HepG2 (cell line): Measurements from ENCODE around the gene NCOA7. TPM values are rescaled to one million over a fixed set of nuclear protein-coding genes. Genes with fewer than 3 reads are reported as not detected.

Experiments
- CHCHD3 ChIP-seq: sonication (generic); formaldehyde crosslinking; IDR thresholded peaks from 2 replicates; pipeline ENCODE4 v1.8.0; 2022; ENCODE audit warnings: mild to moderate bottlenecking, missing genetic modification reagents, moderate library complexity
- HMG20A ChIP-seq: IDR thresholded peaks from 2 replicates; pipeline ENCODE4 v1.6.1; 2016; ENCODE audit warnings: borderline replicate concordance
- HMG20B ChIP-seq: conservative IDR thresholded peaks from 2 replicates; pipeline ENCODE4 v1.6.1; 2016; ENCODE audit warnings: missing genetic modification reagents, missing compliant biosample characterization
- JARID2 ChIP-seq: sonication (generic); formaldehyde crosslinking; IDR thresholded peaks from 2 replicates; pipeline ENCODE4 v1.8.1; 2023; ENCODE audit warnings: missing genetic modification reagents, inconsistent platforms; ENCODE audit not compliant: insufficient replicate concordance
- KDM4B ChIP-seq: sonication (generic); formaldehyde crosslinking; IDR thresholded peaks from 2 replicates; pipeline ENCODE4 v1.4.0; 2020; ENCODE audit warnings: missing genetic modification reagents
- MAFK ChIP-seq, 2 experiments: IDR thresholded peaks in 1 of 2; conservative IDR thresholded peaks in 1 of 2; 2 replicates each; pipeline ENCODE4 v1.6.1; 2011; ENCODE audit warnings: improper control_type of control experiment in 2 of 2, low read length in 2 of 2
- NCOR1 ChIP-seq: fragments of 200-600 bp; sonication (generic); IDR thresholded peaks from 2 replicates; pipeline ENCODE4 v1.7.0; 2017; ENCODE audit warnings: antibody characterized with exemption, low read length, borderline replicate concordance
- NFYC ChIP-seq: IDR thresholded peaks from 2 replicates; pipeline ENCODE4 v1.6.1; 2016; ENCODE audit warnings: missing genetic modification reagents, missing compliant biosample characterization
- PTBP1 ChIP-seq: fragments of 200-400 bp; formaldehyde crosslinking; IDR thresholded peaks from 2 replicates; pipeline ENCODE4 v1.6.1; 2018; ENCODE audit warnings: low read length, low read depth; ENCODE audit not compliant: poor library complexity, severe bottlenecking
- RCOR2 ChIP-seq: IDR thresholded peaks from 2 replicates; pipeline ENCODE4 v1.6.1; 2016; ENCODE audit warnings: missing biosample characterization, missing genetic modification reagents
- RFX3 ChIP-seq: IDR thresholded peaks from 2 replicates; pipeline ENCODE4 v1.6.1; 2016; ENCODE audit warnings: missing biosample characterization, missing genetic modification reagents
- SMAD3 ChIP-seq: sonication (generic); formaldehyde crosslinking; IDR thresholded peaks from 2 replicates; pipeline ENCODE4 v1.4.0; 2020; ENCODE audit warnings: missing genetic modification reagents
- TAF1 ChIP-seq: sonication (generic); formaldehyde crosslinking; IDR thresholded peaks from 2 replicates; pipeline ENCODE4 v1.4.0; 2020; ENCODE audit warnings: missing genetic modification reagents
- ZKSCAN8 ChIP-seq: IDR thresholded peaks from 2 replicates; pipeline ENCODE4 v1.6.1; 2016; ENCODE audit warnings: borderline replicate concordance, missing genetic modification reagents, missing compliant biosample characterization
- ZNF256 ChIP-seq: sonication (generic); formaldehyde crosslinking; conservative IDR thresholded peaks from 2 replicates; pipeline ENCODE4 v1.4.0; 2020; ENCODE audit warnings: missing genetic modification reagents
- ZNF264 ChIP-seq: sonication (generic); formaldehyde crosslinking; IDR thresholded peaks from 2 replicates; pipeline ENCODE4 v1.4.0; 2020; ENCODE audit warnings: missing genetic modification reagents
- ZNF343 ChIP-seq: sonication (generic); formaldehyde crosslinking; IDR thresholded peaks from 2 replicates; pipeline ENCODE4 v1.4.0; 2020; ENCODE audit warnings: mild to moderate bottlenecking, missing genetic modification reagents
- ZNF441 ChIP-seq: sonication (generic); formaldehyde crosslinking; IDR thresholded peaks from 2 replicates; pipeline ENCODE4 v1.7.0; 2021; ENCODE audit warnings: missing genetic modification reagents, borderline replicate concordance
- ZNF468 ChIP-seq: sonication (generic); formaldehyde crosslinking; IDR thresholded peaks from 2 replicates; pipeline ENCODE4 v1.8.0; 2022; ENCODE audit warnings: mild to moderate bottlenecking, moderate library complexity, missing genetic modification reagents
- polyA plus RNA-seq, 8 experiments: library from polyadenylated mRNA; depleted of rRNA in 3 of 8; stranded (reverse) in 7 of 8; unstranded in 1 of 8; fragments of >200 nt; fragmentation: Illumina TruSeq in 4 of 8; extraction: Trizol in 4 of 8; gene quantifications; 2 replicates each; pipeline versions ENCODE4 v1.2.1 to v1.2.3, GENCODE V29; 2011 to 2016; ENCODE audit warnings: low read depth in 4 of 8, missing spikeins in 1 of 8, mixed read lengths in 1 of 8; ENCODE audit not compliant: insufficient read depth in 1 of 8
- total RNA-seq, 5 experiments: library from RNA; depleted of rRNA; stranded (reverse); fragments of >200 nt; fragmentation: Illumina TruSeq; extraction: Trizol; gene quantifications; 2 replicates each; pipeline ENCODE4 v1.2.3, GENCODE V29; 2016; ENCODE audit warnings: low read depth in 1 of 5
- TF ChIP-seq, protein P1 (sequence below): sonication (generic); formaldehyde crosslinking; conservative IDR thresholded peaks from 2 replicates; pipeline ENCODE4 v1.5.0; 2020; ENCODE audit warnings: missing genetic modification reagents
- TF ChIP-seq, protein P2 (sequence below): sonication (generic); formaldehyde crosslinking; IDR thresholded peaks from 2 replicates; pipeline ENCODE4 v1.8.1; 2023; ENCODE audit warnings: missing genetic modification reagents, mild to moderate bottlenecking, borderline replicate concordance
- TF ChIP-seq, protein P3 (sequence below): sonication (generic); formaldehyde crosslinking; IDR thresholded peaks from 2 replicates; pipeline ENCODE4 v1.9.0; 2021; ENCODE audit warnings: missing genetic modification reagents, borderline replicate concordance
- TF ChIP-seq, protein P4 (sequence below): sonication (generic); formaldehyde crosslinking; IDR thresholded peaks from 2 replicates; pipeline ENCODE4 v1.4.0; 2020; ENCODE audit warnings: missing genetic modification reagents

NCOA7 gene
- total and polyA plus RNA-seq, 2 of the 13 experiments (the other 11 are each of a cell fraction or from before 2014, with no cell fraction given) = 13.6 to 20.8 TPM

DNA sequence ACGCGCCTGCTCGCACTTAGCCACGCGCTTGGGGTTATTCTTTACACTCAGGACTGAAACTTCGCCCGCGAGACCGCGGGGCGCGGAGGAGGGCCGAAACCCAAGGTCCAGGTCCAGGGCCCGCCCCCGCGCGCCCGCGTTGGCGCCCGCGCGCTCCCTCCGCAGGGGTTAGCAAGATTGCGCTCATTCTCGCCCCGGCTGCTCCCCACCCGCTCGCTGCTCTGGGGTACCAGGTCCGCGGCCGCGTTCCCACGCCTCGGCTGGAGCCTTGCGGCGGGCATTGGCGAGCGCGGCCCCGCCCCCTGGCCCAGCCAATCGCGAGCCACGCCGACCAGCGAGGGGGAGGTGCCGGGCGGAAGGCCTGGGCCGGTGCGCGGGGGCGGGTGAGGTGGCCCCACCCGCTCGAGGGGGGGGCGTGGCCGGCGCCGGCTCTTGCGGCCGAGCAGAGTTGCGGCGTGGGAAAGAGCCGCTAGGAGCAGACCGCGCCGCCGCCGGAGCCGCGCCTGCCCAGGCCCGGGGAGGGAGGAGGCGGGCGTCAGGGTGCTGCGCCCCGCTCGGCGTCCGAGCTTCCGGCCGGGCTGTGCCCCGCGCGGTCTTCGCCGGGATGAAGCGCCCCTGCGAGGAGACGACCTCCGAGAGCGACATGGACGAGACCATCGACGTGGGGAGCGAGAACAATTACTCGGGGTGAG, 41.4 kb upstream of the NCOA7 start, which contains the start of gene HEY2 (continued):
- TF ChIP-seq NCOR1 = peak; percentile 29; the same call in 1 of the 2 replicates
- TF ChIP-seq, protein P1, sequence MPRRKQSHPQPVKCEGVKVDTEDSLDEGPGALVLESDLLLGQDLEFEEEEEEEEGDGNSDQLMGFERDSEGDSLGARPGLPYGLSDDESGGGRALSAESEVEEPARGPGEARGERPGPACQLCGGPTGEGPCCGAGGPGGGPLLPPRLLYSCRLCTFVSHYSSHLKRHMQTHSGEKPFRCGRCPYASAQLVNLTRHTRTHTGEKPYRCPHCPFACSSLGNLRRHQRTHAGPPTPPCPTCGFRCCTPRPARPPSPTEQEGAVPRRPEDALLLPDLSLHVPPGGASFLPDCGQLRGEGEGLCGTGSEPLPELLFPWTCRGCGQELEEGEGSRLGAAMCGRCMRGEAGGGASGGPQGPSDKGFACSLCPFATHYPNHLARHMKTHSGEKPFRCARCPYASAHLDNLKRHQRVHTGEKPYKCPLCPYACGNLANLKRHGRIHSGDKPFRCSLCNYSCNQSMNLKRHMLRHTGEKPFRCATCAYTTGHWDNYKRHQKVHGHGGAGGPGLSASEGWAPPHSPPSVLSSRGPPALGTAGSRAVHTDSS (CRISPR knock-in tag) = no peak
- TF ChIP-seq MAFK (conservative IDR thresholded peaks at IDR 0.05 in 1 of 2, IDR thresholded peaks at IDR 0.05 in 1 of 2; ENCODE audit: low read length in 2 of 2) = no peak
- no peak; the same call in 1 of the 2 replicates for TF ChIP-seq TAF1 (CRISPR knock-in tag)
- TF ChIP-seq JARID2 (CRISPR knock-in tag) = no peak
- peak; percentile 79 for TF ChIP-seq NFYC (CRISPR knock-in tag)
- TF ChIP-seq, protein P2, sequence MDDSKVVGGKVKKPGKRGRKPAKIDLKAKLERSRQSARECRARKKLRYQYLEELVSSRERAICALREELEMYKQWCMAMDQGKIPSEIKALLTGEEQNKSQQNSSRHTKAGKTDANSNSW (CRISPR knock-in tag) = peak; percentile 19; the same call in 1 of the 2 replicates
- peak; percentile 86 for TF ChIP-seq PTBP1
- TF ChIP-seq, protein P3, sequence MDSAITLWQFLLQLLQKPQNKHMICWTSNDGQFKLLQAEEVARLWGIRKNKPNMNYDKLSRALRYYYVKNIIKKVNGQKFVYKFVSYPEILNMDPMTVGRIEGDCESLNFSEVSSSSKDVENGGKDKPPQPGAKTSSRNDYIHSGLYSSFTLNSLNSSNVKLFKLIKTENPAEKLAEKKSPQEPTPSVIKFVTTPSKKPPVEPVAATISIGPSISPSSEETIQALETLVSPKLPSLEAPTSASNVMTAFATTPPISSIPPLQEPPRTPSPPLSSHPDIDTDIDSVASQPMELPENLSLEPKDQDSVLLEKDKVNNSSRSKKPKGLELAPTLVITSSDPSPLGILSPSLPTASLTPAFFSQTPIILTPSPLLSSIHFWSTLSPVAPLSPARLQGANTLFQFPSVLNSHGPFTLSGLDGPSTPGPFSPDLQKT (CRISPR knock-in tag) = no peak
- 0 out of 2 replicates have a peak, but pooled peaks have one; percentile 25 for TF ChIP-seq SMAD3 (CRISPR knock-in tag)
- peak; percentile 41 for TF ChIP-seq ZNF441 (CRISPR knock-in tag)
- no peak for TF ChIP-seq CHCHD3 (CRISPR knock-in tag)
- no peak for TF ChIP-seq RCOR2 (CRISPR knock-in tag)
- no peak for TF ChIP-seq ZNF264
- TF ChIP-seq RFX3 = no peak
- TF ChIP-seq HMG20A (CRISPR knock-in tag) = no peak
- TF ChIP-seq ZNF468 (CRISPR knock-in tag) = peak; percentile 51; the same call in 1 of the 2 replicates
- TF ChIP-seq ZNF256 (CRISPR knock-in tag) = no peak
- TF ChIP-seq ZNF343 (CRISPR knock-in tag) = 0 out of 2 replicates have a peak, but pooled peaks have one; percentile 47
- TF ChIP-seq HMG20B (CRISPR knock-in tag) = no peak
- TF ChIP-seq, protein P4, sequence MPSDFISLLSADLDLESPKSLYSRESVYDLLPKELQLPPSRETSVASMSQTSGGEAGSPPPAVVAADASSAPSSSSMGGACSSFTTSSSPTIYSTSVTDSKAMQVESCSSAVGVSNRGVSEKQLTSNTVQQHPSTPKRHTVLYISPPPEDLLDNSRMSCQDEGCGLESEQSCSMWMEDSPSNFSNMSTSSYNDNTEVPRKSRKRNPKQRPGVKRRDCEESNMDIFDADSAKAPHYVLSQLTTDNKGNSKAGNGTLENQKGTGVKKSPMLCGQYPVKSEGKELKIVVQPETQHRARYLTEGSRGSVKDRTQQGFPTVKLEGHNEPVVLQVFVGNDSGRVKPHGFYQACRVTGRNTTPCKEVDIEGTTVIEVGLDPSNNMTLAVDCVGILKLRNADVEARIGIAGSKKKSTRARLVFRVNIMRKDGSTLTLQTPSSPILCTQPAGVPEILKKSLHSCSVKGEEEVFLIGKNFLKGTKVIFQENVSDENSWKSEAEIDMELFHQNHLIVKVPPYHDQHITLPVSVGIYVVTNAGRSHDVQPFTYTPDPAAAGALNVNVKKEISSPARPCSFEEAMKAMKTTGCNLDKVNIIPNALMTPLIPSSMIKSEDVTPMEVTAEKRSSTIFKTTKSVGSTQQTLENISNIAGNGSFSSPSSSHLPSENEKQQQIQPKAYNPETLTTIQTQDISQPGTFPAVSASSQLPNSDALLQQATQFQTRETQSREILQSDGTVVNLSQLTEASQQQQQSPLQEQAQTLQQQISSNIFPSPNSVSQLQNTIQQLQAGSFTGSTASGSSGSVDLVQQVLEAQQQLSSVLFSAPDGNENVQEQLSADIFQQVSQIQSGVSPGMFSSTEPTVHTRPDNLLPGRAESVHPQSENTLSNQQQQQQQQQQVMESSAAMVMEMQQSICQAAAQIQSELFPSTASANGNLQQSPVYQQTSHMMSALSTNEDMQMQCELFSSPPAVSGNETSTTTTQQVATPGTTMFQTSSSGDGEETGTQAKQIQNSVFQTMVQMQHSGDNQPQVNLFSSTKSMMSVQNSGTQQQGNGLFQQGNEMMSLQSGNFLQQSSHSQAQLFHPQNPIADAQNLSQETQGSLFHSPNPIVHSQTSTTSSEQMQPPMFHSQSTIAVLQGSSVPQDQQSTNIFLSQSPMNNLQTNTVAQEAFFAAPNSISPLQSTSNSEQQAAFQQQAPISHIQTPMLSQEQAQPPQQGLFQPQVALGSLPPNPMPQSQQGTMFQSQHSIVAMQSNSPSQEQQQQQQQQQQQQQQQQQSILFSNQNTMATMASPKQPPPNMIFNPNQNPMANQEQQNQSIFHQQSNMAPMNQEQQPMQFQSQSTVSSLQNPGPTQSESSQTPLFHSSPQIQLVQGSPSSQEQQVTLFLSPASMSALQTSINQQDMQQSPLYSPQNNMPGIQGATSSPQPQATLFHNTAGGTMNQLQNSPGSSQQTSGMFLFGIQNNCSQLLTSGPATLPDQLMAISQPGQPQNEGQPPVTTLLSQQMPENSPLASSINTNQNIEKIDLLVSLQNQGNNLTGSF (CRISPR knock-in tag) = no peak
- no peak for TF ChIP-seq KDM4B (CRISPR knock-in tag)
- TF ChIP-seq ZKSCAN8 (CRISPR knock-in tag) = no peak
